Smooth muscle cell of the umbilical artery (primary cell): Measurements from ENCODE around the gene LRIG2. TPM values are rescaled to one million over a fixed set of nuclear protein-coding genes. Genes with fewer than 3 reads are reported as not detected.

Experiments
- total RNA-seq: library from RNA; depleted of rRNA; stranded (reverse); fragments of >200 nt; gene quantifications from 2 replicates; pipeline ENCODE4 v1.2.3, GENCODE V29; 2014

The LRIG2 gene, protein sequence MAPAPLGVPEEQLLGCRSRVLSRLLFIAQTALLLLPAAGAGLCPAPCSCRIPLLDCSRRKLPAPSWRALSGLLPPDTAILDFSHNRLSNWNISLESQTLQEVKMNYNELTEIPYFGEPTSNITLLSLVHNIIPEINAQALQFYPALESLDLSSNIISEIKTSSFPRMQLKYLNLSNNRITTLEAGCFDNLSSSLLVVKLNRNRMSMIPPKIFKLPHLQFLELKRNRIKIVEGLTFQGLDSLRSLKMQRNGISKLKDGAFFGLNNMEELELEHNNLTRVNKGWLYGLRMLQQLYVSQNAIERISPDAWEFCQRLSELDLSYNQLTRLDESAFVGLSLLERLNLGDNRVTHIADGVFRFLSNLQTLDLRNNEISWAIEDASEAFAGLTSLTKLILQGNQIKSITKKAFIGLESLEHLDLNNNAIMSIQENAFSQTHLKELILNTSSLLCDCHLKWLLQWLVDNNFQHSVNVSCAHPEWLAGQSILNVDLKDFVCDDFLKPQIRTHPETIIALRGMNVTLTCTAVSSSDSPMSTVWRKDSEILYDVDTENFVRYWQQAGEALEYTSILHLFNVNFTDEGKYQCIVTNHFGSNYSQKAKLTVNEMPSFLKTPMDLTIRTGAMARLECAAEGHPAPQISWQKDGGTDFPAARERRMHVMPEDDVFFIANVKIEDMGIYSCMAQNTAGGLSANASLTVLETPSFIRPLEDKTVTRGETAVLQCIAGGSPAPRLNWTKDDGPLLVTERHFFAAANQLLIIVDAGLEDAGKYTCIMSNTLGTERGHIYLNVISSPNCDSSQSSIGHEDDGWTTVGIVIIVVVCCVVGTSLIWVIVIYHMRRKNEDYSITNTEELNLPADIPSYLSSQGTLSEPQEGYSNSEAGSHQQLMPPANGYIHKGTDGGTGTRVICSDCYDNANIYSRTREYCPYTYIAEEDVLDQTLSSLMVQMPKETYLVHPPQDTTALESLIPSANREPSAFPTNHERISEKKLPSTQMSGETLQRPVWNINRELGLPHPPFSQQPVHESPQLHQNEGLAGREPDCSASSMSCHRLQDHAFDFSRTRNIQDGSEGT
- 16.9 and 20.9 TPM in 2 replicates for total RNA-seq

DNA sequence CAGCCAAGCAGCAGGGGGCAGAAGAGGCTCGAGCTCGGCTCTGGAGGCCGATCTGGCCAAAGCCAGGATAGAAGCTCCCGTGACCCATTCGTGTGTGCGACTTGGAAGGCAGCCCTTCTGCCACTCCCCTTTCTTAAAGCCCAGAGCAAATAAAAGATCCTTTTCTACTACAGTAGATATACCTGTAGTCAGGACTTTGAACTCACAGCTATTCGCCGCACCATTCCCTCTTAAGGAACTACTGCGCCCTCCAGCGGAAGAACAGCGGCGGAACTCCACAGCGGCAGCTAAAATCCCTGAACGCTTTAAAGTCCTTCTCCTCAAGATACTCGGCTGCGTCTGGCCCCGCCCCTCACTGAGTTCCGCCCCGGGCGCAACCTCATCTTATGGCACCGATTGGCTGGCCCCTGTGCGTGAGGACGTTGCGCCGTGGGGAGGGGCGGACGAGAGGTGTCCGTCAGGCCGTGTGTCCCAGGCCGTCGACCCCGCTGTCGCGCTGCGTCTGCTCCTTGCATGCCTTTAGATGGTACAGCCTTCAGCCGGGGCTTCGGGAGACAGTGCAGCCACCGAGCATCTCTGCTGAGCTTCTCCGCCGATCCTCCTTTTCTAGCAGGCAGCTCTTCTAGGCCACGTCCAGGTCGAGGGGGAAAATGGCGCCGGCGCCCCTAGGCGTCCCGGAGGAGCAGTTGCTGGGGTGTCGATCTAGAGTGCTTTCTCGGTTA is at the start of gene LRIG2:
Gene LRIG2, plus strand, starts transcription at position 442 of the 722 bp plus-strand sequence. Its CDS starts 209 bp downstream, at position 651.

Other genes starting within 250 kb of the LRIG2 start
- 146 and 167 TPM in 2 replicates for gene SLC16A1, start 117.0 kb upstream of the LRIG2 start, total RNA-seq